GM19463 (cell line): ENCODE measurements around the gene C1QTNF1.
"Not testable (repeated sequence)": the region's sequence is repeated elsewhere in the genome, so short reads cannot be mapped to it uniquely, and the experiment has no call there.

Source experiments
- ATAC-seq: cut with Tn5 transposase; IDR thresholded peaks from one replicate; pipeline ENCODE4 v1.9.1; 2021; ENCODE audit warnings: mild to moderate bottlenecking, moderate library complexity; ENCODE audit not compliant: unreplicated experiment

The C1QTNF1 gene

GRCh38 chr17:79050551-79050950, 26.6 kb downstream of the C1QTNF1 start:
- no peak for ATAC-seq

GRCh38 chr17:79051306-79051705, 27.3 kb downstream of the C1QTNF1 start:
- no peak for ATAC-seq

GRCh38 chr17:79052131-79052530, 28.2 kb downstream of the C1QTNF1 start:
- no peak for ATAC-seq

GRCh38 chr17:79053251-79053925, 29.4 kb downstream of the C1QTNF1 start:
- no peak for ATAC-seq

DNA sequence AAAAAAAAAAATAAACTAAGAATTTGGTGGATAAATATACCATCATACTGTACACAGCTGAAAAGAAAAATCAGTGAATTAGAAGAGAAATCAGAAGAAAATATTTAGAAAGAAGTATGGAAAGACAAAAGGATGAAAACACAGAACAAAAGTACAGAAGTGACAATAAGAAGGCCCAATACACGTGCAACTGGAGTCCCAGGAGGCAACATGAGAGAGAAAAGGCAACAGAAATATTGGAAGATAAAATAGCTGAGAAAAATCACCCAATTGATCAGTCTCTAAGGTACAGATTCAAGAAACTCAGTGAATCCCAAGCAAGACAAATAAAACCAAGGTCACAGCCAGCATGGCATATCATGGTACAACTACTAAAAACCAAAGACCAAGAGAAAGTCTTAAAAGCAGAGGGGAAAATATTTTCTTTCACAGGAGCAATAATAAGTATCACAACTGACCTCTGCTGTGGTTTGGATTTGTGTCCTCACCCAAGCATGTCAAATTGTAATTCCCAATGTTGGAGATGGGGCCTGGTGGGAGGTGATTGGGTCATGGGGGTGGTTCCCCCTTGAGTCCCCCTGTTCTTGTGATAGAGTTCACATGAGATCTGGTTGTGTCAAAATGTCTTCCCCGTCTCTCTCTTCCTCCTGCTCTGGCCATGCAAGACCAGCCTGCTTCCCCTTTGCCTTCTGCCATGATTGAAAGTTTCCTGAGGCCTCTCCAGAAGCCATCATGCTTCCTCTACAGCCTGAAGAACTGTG, 30.4 kb downstream of the C1QTNF1 start:
- ATAC-seq = no peak

DNA sequence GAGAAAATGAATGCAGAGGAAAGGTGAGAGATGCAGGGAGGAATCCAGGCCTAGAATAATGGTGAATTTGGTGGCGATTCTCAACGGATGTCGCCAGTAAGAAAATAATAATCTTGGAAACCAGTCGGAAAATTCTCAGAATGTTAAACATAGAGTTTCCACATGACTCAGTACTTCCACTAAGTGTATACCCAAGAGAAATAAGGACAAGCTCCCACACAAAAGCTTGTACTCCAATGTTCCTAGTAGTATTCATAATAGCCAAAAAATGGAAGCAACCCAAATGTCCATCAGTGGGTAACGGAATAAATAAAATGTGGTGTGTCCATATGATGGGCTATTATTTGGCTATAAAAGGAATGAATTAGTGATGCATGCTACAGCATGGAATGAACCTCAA, 31.2 kb downstream of the C1QTNF1 start:
- no peak for ATAC-seq

DNA sequence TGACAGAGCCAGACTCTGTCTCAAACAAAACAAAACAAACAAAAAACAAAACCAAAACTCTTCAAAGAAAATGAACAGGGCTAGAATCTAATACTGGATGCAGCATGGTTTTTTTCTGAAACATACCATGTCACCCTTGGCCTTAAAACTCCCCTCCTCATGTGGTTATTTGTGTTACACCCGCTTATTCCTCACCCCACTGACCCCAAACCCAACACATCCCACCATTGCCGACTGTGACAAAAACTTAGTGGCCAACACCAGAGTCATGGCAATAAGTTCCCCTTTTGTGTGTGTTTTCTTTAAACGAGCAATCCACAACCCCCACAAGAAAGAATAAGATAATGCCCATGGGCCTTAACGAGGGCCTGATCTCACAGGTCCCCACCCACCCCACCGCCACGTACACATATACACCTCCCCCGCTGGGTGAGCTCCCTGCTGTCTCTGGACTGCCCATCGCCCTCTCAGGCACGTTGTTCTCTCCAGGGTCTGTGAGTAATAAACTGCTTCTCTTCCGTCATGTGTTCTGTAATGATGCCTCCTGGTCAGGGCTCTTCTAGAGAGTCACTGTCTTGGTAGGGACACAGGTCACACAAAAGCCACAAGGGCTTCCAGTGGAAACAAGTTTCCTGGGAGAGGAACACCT, 33.9 kb downstream of the C1QTNF1 start:
- ATAC-seq = no peak

- no peak for ATAC-seq
These were observed 38.7 kb downstream of the C1QTNF1 start for GRCh38 chr17:79062691-79063090.

DNA sequence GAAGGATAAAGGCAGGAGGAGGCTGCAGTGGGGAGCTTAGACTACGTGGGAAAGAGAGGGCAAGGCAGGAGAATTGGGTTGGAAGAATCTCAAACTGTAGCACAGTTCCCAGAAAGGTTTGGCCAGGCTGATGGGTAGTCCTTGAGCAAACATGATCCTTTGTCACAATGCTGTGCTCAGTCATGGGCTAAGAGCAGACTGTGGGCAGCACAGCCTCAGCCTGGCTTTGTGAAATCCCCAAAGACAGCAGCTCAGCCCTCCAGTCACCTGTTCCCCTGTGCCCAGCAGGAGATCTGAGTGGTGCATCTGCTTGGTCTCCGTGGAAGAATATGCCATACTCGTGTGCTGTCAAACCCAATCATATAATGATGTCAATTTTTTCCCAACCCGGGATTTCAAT, 40.1 kb downstream of the C1QTNF1 start:
- ATAC-seq = no peak

DNA sequence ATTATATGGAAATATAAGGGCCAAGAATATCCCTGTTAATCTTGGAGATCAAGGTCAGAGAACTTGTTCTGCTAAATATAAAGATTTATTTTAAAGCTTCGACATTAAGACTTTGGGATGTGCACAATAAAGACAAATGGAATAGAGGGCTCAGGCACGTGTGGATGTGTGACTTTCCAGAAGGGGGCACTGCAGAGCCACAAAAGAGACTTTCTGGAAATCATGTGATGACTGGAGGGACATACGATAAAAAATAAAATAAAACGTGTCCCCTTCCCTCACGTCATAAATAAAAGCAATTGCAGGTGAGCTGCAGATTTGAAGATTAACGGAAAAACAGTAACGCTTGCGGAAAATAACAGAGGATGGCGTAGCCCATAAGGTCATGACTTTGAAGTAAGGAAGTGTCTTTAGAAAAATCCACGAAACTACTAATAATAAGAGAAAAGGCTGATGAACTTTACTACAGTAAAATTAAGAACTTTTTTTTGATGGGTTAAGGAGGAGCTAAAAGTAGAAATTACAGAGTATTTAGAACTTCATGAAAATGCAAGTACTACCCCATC, 41.2 kb downstream of the C1QTNF1 start:
- ATAC-seq = no peak

DNA sequence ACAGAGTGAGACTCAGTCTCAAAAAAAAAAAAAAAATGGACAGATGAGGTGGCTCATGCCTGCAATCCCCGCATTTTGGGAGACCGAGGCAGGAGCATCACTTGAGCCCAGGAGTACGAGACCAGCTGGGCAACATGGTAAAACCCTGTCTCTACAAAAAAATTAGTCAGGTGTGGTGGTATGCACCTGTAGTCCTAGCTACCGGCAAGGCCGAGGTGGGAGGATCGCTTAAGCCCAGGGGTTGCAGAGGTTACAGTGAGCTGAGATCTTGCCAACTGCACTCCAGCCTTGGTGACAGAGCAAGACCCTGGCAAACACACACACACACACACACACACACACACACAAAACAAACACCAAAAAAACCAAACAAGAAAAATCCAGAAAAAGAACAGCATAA, 43.0 kb downstream of the C1QTNF1 start:
- ATAC-seq = no peak

GRCh38 chr17:79070266-79070880, 46.4 kb downstream of the C1QTNF1 start:
- ATAC-seq = no peak

- no peak for ATAC-seq
These were observed 47.3 kb downstream of the C1QTNF1 start for GRCh38 chr17:79071161-79071740.

GRCh38 chr17:79072544-79072943, 48.6 kb downstream of the C1QTNF1 start:
- ATAC-seq = no peak

- no peak for ATAC-seq
These were observed 49.2 kb downstream of the C1QTNF1 start for GRCh38 chr17:79073016-79073705.

DNA sequence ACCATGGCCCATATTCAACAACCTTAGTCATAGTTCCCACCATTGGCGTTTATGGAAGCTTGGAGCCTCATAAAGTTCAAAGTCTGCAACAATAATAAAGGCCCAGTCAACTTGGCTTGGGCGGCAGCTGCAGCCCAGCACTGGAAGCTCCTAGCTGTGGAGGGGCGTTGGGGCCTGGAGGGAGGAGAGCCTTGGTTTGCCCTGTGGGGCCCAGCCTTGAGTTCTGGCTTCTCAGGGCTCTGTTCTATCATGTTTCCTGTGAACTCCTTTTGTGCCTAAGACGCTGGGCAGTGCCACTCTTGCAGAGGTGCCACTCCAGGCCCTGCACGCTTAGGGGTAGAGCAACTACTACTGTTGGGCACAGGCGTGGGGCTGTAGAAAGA, 49.7 kb downstream of the C1QTNF1 start:
- no peak for ATAC-seq

GRCh38 chr17:79074121-79074648, 50.2 kb downstream of the C1QTNF1 start:
- ATAC-seq = not testable (repeated sequence)

- ATAC-seq = peak; percentile 92
These were observed 50.9 kb downstream of the C1QTNF1 start, which contains the start of gene ENGASE for GRCh38 chr17:79074649-79075445. ENGASE (plus strand) TSS chr17:79074824; CDS start chr17:79074945, 121 bp downstream.

- peak; percentile 10 for ATAC-seq
These were observed 51.4 kb downstream of the C1QTNF1 start for GRCh38 chr17:79075446-79075750.
